Activated CD4-positive, alpha-beta T cell treated with anti-CD3 and anti-CD28 coated beads, Interleukin-2, amount 50 U/mL, for 16 hours (primary cell): ENCODE measurements around the gene SMNDC1.

Experiments
- DNase-seq: peaks from one replicate; pipeline ENCODE4 v3.0.0-alpha.2; 2020

Gene SMNDC1

GRCh38 chr10:110244550-110244949, 60.2 kb downstream of the SMNDC1 start:
- DNase-seq = no peak

GRCh38 chr10:110242511-110242910, 62.2 kb downstream of the SMNDC1 start:
- DNase-seq = no peak

GRCh38 chr10:110241841-110242240, 62.9 kb downstream of the SMNDC1 start:
- DNase-seq = no peak

GRCh38 chr10:110241407-110241806, 63.3 kb downstream of the SMNDC1 start:
- DNase-seq = peak; percentile 10
